Smooth muscle cell (in vitro differentiated cells): ENCODE results near the gene PIGX. TPM values are rescaled to one million over a fixed set of nuclear protein-coding genes. Genes with fewer than 3 reads are reported as not detected.

Source experiments
- DNase-seq: peaks from one replicate; lab custom pipeline; 2025; ENCODE audit not compliant: unreplicated experiment; lab: John Stamatoyannopoulos, UW
- H2AFZ ChIP-seq: fragments of 200-600 bp; sonication (generic); 2 replicates; pipeline ENCODE4 v1.6.0; 2016; ENCODE audit warnings: antibody characterized with exemption, low read depth, mild to moderate bottlenecking
- H3F3A ChIP-seq: fragments of 200-600 bp; sonication (generic); 2 replicates; pipeline ENCODE4 v1.6.0; 2017; ENCODE audit warnings: antibody characterized with exemption, low read depth
- H3K27ac ChIP-seq: fragments of 200-600 bp; sonication (generic); 2 replicates; pipeline ENCODE4 v1.5.1; 2016; ENCODE audit warnings: low read depth, mild to moderate bottlenecking
- H3K27me3 ChIP-seq: fragments of 200-600 bp; sonication (generic); 2 replicates; pipeline ENCODE4 v1.6.1; 2016; ENCODE audit warnings: low read depth, mild to moderate bottlenecking
- H3K36me3 ChIP-seq: fragments of 200-600 bp; sonication (generic); 2 replicates; pipeline ENCODE4 v1.5.1; 2016; ENCODE audit warnings: low read depth
- H3K4me1 ChIP-seq: fragments of 200-600 bp; sonication (generic); 2 replicates; pipeline ENCODE4 v1.5.1; 2016; ENCODE audit warnings: low read depth
- H3K4me2 ChIP-seq: fragments of 200-600 bp; sonication (generic); 2 replicates; pipeline ENCODE4 v1.6.0; 2016; ENCODE audit warnings: mild to moderate bottlenecking
- H3K4me3 ChIP-seq: fragments of 200-600 bp; sonication (generic); 2 replicates; pipeline ENCODE4 v1.5.1; 2016; ENCODE audit warnings: mild to moderate bottlenecking
- H3K79me2 ChIP-seq: fragments of 200-600 bp; sonication (generic); 2 replicates; pipeline ENCODE4 v1.6.0; 2016; ENCODE audit warnings: low read depth, mild to moderate bottlenecking
- H3K9ac ChIP-seq: fragments of 200-600 bp; sonication (generic); 2 replicates; pipeline ENCODE4 v1.6.0; 2016; ENCODE audit warnings: low read depth
- H3K9me3 ChIP-seq: fragments of 200-600 bp; sonication (generic); replicated peaks from 2 replicates; pipeline ENCODE4 v1.5.1; 2016; ENCODE audit warnings: low read depth
- H4K20me1 ChIP-seq: fragments of 200-600 bp; sonication (generic); 2 replicates; pipeline ENCODE4 v1.6.0; 2016; ENCODE audit warnings: low read depth
- whole genome bisulfite sequencing: methylation state at CpG from one replicate; pipeline ENCODE4 v1.1.7; 2016; ENCODE audit warnings: low lambda C conversion rate; 5-methylcytosine and 5-hydroxymethylcytosine counted together
- polyA plus RNA-seq: library from polyadenylated mRNA; unstranded; fragments of >200 nt; fragmentation: Nextera tagmentation; extraction: Ambion mirVana; gene quantifications from 2 replicates; pipeline ENCODE4 v1.2.1, GENCODE V29; 2016
- total RNA-seq: library from RNA; depleted of rRNA; stranded (reverse); fragments of >200 nt; gene quantifications from 2 replicates; pipeline ENCODE4 v1.2.3, GENCODE V29; 2014
- TF ChIP-seq, protein P1 (sequence below): fragments of 200-600 bp; sonication (generic); IDR thresholded peaks from 2 replicates; pipeline ENCODE4 v1.5.1; 2017; ENCODE audit warnings: borderline replicate concordance, mild to moderate bottlenecking, antibody characterized with exemption; ENCODE audit not compliant: insufficient read depth, poor library complexity, severe bottlenecking

PIGX gene
- total and polyA plus RNA-seq, 2 experiments from 2014 or later: 27.6 to 34.6 TPM

DNA sequence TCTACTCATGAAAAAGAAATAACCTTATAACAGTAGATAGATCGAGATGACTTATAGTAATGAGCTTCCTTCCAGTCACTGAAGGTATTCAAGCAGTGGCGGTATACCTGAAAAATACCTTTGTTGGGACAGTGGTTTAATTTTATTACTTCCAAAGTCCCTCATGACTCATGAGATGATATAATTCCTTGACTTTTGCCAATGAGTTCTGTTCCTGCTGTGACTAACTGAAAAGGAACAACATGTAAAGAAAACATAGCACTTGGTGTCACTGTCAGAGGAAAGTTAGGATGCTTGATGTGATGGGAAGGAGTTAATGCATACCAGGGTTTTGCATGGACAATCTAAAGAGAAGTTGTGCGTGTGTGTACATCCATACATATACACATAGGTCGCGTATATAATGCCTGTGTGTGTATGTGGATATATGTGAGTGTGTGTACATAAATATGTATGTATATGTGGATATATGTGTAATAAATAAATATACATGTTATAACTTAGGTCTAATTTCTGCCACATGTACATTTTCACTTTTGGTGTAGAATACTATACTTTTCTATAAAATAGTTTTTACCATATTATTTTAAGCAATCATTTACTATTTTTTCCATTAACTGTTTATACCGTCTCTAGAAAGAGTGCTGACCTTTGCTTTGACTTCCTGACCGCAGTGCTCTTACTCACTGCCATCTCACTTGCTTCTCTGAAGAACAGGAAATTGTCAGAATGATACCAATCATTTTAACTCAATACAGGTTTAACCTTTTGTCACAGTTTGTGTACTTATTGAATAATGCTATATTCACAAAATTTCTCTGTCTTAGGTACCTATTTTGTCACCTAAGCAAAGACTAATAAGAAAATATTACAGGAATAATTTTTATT is 14.9 kb downstream of the PIGX start:
- peaks cover 8% of the 10 kb centered on the region for H3K36me3 ChIP-seq
- no peaks in the 10 kb centered on the region for H3K4me1 ChIP-seq
- no peaks in the 10 kb centered on the region for H3F3A ChIP-seq
- no peak overlapping the region for H2AFZ ChIP-seq
- no peak overlapping the region for H3K4me2 ChIP-seq
- H3K4me3 ChIP-seq: no peak overlapping the region
- no peaks in the 10 kb centered on the region for H4K20me1 ChIP-seq
- H3K27me3 ChIP-seq: no peaks in the 10 kb centered on the region
- H3K79me2 ChIP-seq: no peaks in the 10 kb centered on the region
- no peak for DNase-seq
- H3K9me3 ChIP-seq: no peaks in the 10 kb centered on the region
- H3K27ac ChIP-seq: no peak overlapping the region
- TF ChIP-seq, protein P1, sequence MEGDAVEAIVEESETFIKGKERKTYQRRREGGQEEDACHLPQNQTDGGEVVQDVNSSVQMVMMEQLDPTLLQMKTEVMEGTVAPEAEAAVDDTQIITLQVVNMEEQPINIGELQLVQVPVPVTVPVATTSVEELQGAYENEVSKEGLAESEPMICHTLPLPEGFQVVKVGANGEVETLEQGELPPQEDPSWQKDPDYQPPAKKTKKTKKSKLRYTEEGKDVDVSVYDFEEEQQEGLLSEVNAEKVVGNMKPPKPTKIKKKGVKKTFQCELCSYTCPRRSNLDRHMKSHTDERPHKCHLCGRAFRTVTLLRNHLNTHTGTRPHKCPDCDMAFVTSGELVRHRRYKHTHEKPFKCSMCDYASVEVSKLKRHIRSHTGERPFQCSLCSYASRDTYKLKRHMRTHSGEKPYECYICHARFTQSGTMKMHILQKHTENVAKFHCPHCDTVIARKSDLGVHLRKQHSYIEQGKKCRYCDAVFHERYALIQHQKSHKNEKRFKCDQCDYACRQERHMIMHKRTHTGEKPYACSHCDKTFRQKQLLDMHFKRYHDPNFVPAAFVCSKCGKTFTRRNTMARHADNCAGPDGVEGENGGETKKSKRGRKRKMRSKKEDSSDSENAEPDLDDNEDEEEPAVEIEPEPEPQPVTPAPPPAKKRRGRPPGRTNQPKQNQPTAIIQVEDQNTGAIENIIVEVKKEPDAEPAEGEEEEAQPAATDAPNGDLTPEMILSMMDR: no peak
- WGBS: 89% methylated on average over 7 of the region's 7 CpGs
- no peak overlapping the region for H3K9ac ChIP-seq

DNA sequence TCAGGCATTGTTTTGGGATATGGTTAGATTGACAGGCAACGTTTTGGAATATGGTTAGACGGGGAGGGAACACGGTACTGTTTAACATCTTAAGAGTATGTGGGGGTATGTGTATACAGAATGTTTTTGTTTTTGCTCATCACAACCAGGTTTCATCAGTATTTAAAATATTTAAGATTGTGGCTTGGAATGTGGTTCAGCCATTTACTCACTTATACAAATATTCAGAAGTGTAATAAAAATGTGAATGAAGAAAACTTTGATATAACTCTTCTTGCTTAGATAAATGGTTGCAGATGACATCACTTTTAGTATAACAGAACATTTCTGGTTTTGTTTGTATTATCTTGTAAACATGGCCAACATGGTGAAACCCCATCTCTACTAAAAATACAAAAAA is 23.6 kb downstream of the PIGX start:
- no peak for DNase-seq

DNA sequence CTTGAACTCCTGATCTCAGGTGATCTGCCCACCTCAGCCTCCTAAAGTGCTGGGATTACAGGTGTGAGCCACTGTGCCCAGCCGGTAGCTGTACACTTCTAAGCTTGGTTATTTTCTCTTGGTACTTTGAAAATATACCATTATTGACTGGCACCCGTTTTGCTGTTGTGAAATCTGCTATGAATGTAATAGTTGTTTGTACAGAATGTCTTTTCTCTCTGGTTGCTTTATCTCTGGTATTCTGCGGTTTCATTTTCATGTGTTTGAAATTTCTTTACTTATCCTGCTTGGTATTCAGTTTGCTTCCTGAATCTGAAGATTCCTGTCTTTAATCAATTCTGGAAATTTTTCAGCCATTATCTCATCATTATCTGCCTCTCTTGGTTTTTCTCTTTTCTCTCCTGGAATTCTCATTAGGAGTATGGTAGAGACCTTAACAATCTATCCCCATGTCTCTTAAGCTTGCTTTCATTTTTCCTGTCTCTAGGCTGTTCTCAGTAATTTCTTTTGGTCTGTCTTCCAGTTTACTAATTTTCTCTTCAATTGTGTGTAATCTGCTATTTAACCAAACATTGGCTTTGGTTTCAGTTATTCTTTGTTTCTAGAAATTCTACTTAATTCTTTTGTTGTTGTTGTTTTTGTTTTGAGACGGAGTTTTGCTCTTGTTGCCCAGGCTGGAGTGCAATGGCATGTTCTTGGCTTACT is 24.6 kb downstream of the PIGX start:
- Histone ChIP-seq H4K20me1 (peaks cover 9% of the 10 kb centered on the region), H3F3A (no peaks in the 10 kb centered on the region), H3K27ac (no peak overlapping the region), H3K36me3 (peaks cover 3% of the 10 kb centered on the region), H3K4me1 (peaks cover 8% of the 10 kb centered on the region), H3K27me3 (no peaks in the 10 kb centered on the region), H3K79me2 (peaks cover 12% of the 10 kb centered on the region), H3K4me2 (no peak overlapping the region), H3K9me3 (no peaks in the 10 kb centered on the region), H3K4me3 (no peak overlapping the region), H3K9ac (no peak overlapping the region), H2AFZ (no peak overlapping the region)
- WGBS: 95% methylated on average over 4 of the region's 4 CpGs
- TF ChIP-seq, protein P1: no peak
- no peak for DNase-seq

More for the DNA sequence above, 23.6 kb downstream of the PIGX start:
- no peaks in the 10 kb centered on the region for H3K9me3 ChIP-seq
- peaks cover 1% of the 10 kb centered on the region for H3K79me2 ChIP-seq
- H4K20me1 ChIP-seq: no peaks in the 10 kb centered on the region
- TF ChIP-seq, protein P1: no peak
- no peak overlapping the region for H3K4me3 ChIP-seq
- no peak overlapping the region for H2AFZ ChIP-seq
- H3K27ac ChIP-seq: no peak overlapping the region
- WGBS: 90% methylated on average over 3 of the region's 3 CpGs
- no peak overlapping the region for H3K4me2 ChIP-seq
- H3F3A ChIP-seq: no peaks in the 10 kb centered on the region
- peaks cover 3% of the 10 kb centered on the region for H3K36me3 ChIP-seq
- H3K9ac ChIP-seq: no peak overlapping the region
- no peaks in the 10 kb centered on the region for H3K27me3 ChIP-seq
- no peaks in the 10 kb centered on the region for H3K4me1 ChIP-seq
